Naive thymus-derived CD4-positive, alpha-beta T cell (primary cell): ENCODE measurements around the gene KIF19. TPM values are rescaled to one million over a fixed set of nuclear protein-coding genes. Genes with fewer than 3 reads are reported as not detected.
A peak's percentile ranks its signal among the peaks of the same experiment; 100 is the strongest.
"Not testable (repeated sequence)": the region's sequence is repeated elsewhere in the genome, so short reads cannot be mapped to it uniquely, and the experiment has no call there.

Source experiments
- ATAC-seq: fragments of 150-1000 bp; cut with Tn5 transposase; 2 replicates; pipeline ENCODE4 v1.10.0; 2021; ENCODE audit warnings: mild to moderate bottlenecking, moderate library complexity
- CTCF ChIA-PET: fragments of 350-600 bp; sonication (Branson Sonifier 250); formaldehyde crosslinking; loops from one replicate; lab custom pipeline; 2021; ENCODE audit warnings: antibody characterized with exemption; lab: Charles Lee
- POLR2A ChIA-PET: fragments of 350-600 bp; sonication (Branson Sonifier 250); formaldehyde crosslinking; loops from one replicate; lab custom pipeline; 2021; ENCODE audit warnings: antibody characterized with exemption, inconsistent platforms; lab: Charles Lee
- DNase-seq, 9 donors: peaks; one replicate each; pipeline versions ENCODE4 v3.0.0 to v3.0.0-alpha.2; 2020 to 2022; ENCODE audit warnings: mixed read lengths in 1 of 9
- H3K27ac ChIP-seq: one replicate; pipeline ENCODE4 v1.7.0; 2013; ENCODE audit warnings: mild to moderate bottlenecking, low read depth, low read length, moderate library complexity
- H3K27me3 ChIP-seq, 2 donors: one replicate each; pipeline ENCODE4 v1.7.0; 2013; ENCODE audit warnings: low read length in 2 of 2, mild to moderate bottlenecking in 2 of 2, moderate library complexity in 2 of 2; ENCODE audit not compliant: control insufficient read depth in 2 of 2, insufficient read depth in 2 of 2
- H3K36me3 ChIP-seq, 3 experiments: 1 replicate in 2 of 3; 2 replicates in 1 of 3; pipeline ENCODE4 v1.7.0; 2013; ENCODE audit warnings: low read length in 3 of 3, mild to moderate bottlenecking in 3 of 3, moderate library complexity in 1 of 3; ENCODE audit not compliant: insufficient read depth in 3 of 3, control insufficient read depth in 2 of 3
- H3K4me1 ChIP-seq, 2 donors: one replicate each; pipeline ENCODE4 v1.7.0; 2013; ENCODE audit warnings: low read length in 2 of 2, mild to moderate bottlenecking in 2 of 2, moderate library complexity in 1 of 2; ENCODE audit not compliant: control insufficient read depth in 2 of 2, insufficient read depth in 2 of 2
- H3K4me3 ChIP-seq: 2 replicates; pipeline ENCODE4 v1.7.0; 2013; ENCODE audit warnings: mild to moderate bottlenecking, low read length
- H3K9me3 ChIP-seq, 3 experiments: 1 replicate in 2 of 3; 2 replicates in 1 of 3; pipeline ENCODE4 v1.7.0; 2013; ENCODE audit warnings: low read length in 3 of 3; ENCODE audit not compliant: control insufficient read depth in 2 of 3
- H3K27ac Mint-ChIP-seq, 9 donors: one replicate each; pipeline ENCODE4 v1.8.0; 2020 to 2022; ENCODE audit warnings: mixed read lengths in 9 of 9, mild to moderate bottlenecking in 8 of 9, moderate library complexity in 5 of 9, inconsistent platforms in 2 of 9
- H3K27me3 Mint-ChIP-seq, 5 donors: one replicate each; pipeline ENCODE4 v1.8.0; 2021 to 2022; ENCODE audit warnings: mixed read lengths in 5 of 5, mild to moderate bottlenecking in 1 of 5
- H3K36me3 Mint-ChIP-seq, 5 donors: one replicate each; pipeline ENCODE4 v1.8.0; 2020 to 2022; ENCODE audit warnings: mixed read lengths in 5 of 5, mild to moderate bottlenecking in 3 of 5, inconsistent platforms in 1 of 5
- H3K4me1 Mint-ChIP-seq, 7 donors: one replicate each; pipeline ENCODE4 v1.8.0; 2020 to 2022; ENCODE audit warnings: mixed read lengths in 7 of 7, mild to moderate bottlenecking in 3 of 7, inconsistent platforms in 1 of 7
- H3K4me3 Mint-ChIP-seq, 10 donors: one replicate each; pipeline ENCODE4 v1.8.0; 2020 to 2022; ENCODE audit warnings: mild to moderate bottlenecking in 10 of 10, mixed read lengths in 10 of 10, moderate library complexity in 6 of 10, inconsistent platforms in 2 of 10
- H3K9me3 Mint-ChIP-seq, 11 donors: one replicate each; pipeline ENCODE4 v1.8.0; 2020 to 2022; ENCODE audit warnings: mixed read lengths in 11 of 11, mild to moderate bottlenecking in 4 of 11, inconsistent platforms in 1 of 11, moderate library complexity in 1 of 11
- intact Hi-C, 2 donors: fragments of 100-400 bp; cut with micrococcal nuclease; formaldehyde crosslinking; loops; one replicate each; pipeline ENCODE4 v1.15.1; 2023
- polyA plus RNA-seq, 2 donors: library from polyadenylated mRNA; unstranded; fragments of 300-500 nt; fragmentation: Illumina TruSeq; gene quantifications; one replicate each; pipeline ENCODE4 v1.2.3, GENCODE V29; 2021
- total RNA-seq, 6 experiments: library from RNA in 5 of 6; stranded (reverse) in 5 of 6; gene quantifications; 1 replicate in 5 of 6; 2 replicates in 1 of 6; pipeline ENCODE4 v1.2.3 and lab custom pipeline; 2021 to 2026

KIF19 gene
- total RNA-seq = 1 to 10 TPM in 1 of 5 experiments, under 1 TPM in 3, not detected in 1; 0.34 to 1.2 (median 0.47) TPM
- polyA plus RNA-seq = not detected
- not detected for total RNA-seq (lab: John Stamatoyannopoulos, UW)

- H3K36me3 Mint-ChIP-seq = peaks cover 0 to 5% (median 0%) of the 10 kb centered on the region in 5 donors
- peaks cover 17 to 46% (median 21%) of the 10 kb centered on the region in 5 donors for H3K27me3 Mint-ChIP-seq
- CTCF ChIA-PET = no interaction called here
- DNase-seq (peak in 6 of 9 donors; percentile 14 to 69 (median 23)), ATAC-seq (peak; percentile 87)
- no peak within 1 kb of the TSS for H3K27ac Mint-ChIP-seq
- peaks cover 0 to 4% of the 10 kb centered on the region in 2 donors for H3K27me3 ChIP-seq
- no peaks in the 10 kb centered on the region for H3K36me3 ChIP-seq
- intact Hi-C loops = no loop called here
- H3K4me1 ChIP-seq = peaks cover 9 to 27% of the 10 kb centered on the region in 2 donors
- POLR2A ChIA-PET = no interaction called here
- H3K27ac ChIP-seq = no peak within 1 kb of the TSS
- peaks cover 13 to 32% (median 16%) of the 10 kb centered on the region in 7 donors for H3K4me1 Mint-ChIP-seq
- peak within 1 kb of the TSS; percentile 48 for H3K4me3 ChIP-seq
- H3K4me3 Mint-ChIP-seq = peak within 1 kb of the TSS; percentile 47 to 69 (median 62)
- no peaks in the 10 kb centered on the region for H3K9me3 ChIP-seq
- H3K9me3 Mint-ChIP-seq = peaks cover 0 to 1% (median 0%) of the 10 kb centered on the region in 11 donors
Observed at GRCh38 chr17:74325743-74326379, at the start of gene KIF19. Gene KIF19, plus strand, starts transcription at chr17:74326226. Its CDS starts 124 bp downstream, at chr17:74326350.

GRCh38 chr17:74276541-74277009, 49.5 kb upstream of the KIF19 start:
- Histone ChIP-seq H3K4me3 (no peak overlapping the region), H3K27ac (no peak overlapping the region), H3K9me3 (no peaks in the 10 kb centered on the region), H3K4me1 (peaks cover 25 to 36% of the 10 kb centered on the region in 2 donors), H3K36me3 (no peaks in the 10 kb centered on the region), H3K27me3 (no peaks in the 10 kb centered on the region)
- DNase-seq = no peak
- Mint-ChIP-seq H3K4me1 (peaks cover 15 to 59% (median 31%) of the 10 kb centered on the region in 7 donors), H3K27me3 (peaks cover 0 to 14% (median 5%) of the 10 kb centered on the region in 5 donors), H3K9me3 (peaks cover 0 to 1% (median 0%) of the 10 kb centered on the region in 11 donors), H3K36me3 (peaks cover 0 to 4% (median 0%) of the 10 kb centered on the region in 5 donors), H3K27ac (peak overlapping the region in 6 of 9 donors; percentile 11 to 76 (median 50)), H3K4me3 (no peak overlapping the region)
- ChIA-PET POLR2A (interaction anchor here (0.7 kb wide), 1 partner anchor 11 kb away, joined by 3 read pairs; no protein-coding TSS in a partner anchor), CTCF (interaction anchor here (0.5 kb wide), 1 partner anchor 21 kb away, joined by 3 read pairs; no protein-coding TSS in a partner anchor)
- intact Hi-C loops = no loop called here
- no peak for ATAC-seq

- H3K4me1 ChIP-seq = peaks cover 36 to 49% of the 10 kb centered on the region in 2 donors
- H3K27me3 ChIP-seq = no peaks in the 10 kb centered on the region
- no peaks in the 10 kb centered on the region for H3K36me3 ChIP-seq
- intact Hi-C loops = no loop called here
- ATAC-seq (no peak), DNase-seq (no peak)
- H3K27me3 Mint-ChIP-seq = peaks cover 0 to 10% (median 1%) of the 10 kb centered on the region in 5 donors
- H3K27ac Mint-ChIP-seq = peak overlapping the region in 1 of 9 donors; percentile 49
- H3K4me3 ChIP-seq = no peak overlapping the region
- H3K36me3 Mint-ChIP-seq = peaks cover 0 to 5% (median 0%) of the 10 kb centered on the region in 5 donors
- H3K9me3 Mint-ChIP-seq = peaks cover 0 to 2% (median 0%) of the 10 kb centered on the region in 11 donors
- H3K27ac ChIP-seq = no peak overlapping the region
- H3K9me3 ChIP-seq = no peaks in the 10 kb centered on the region
- ChIA-PET POLR2A (no interaction called here), CTCF (no interaction called here)
- no peak overlapping the region for H3K4me3 Mint-ChIP-seq
- H3K4me1 Mint-ChIP-seq = peaks cover 19 to 68% (median 39%) of the 10 kb centered on the region in 7 donors
Observed at GRCh38 chr17:74277935-74278334, 48.1 kb upstream of the KIF19 start.

- H3K9me3 ChIP-seq, DNase-seq, H3K9me3 Mint-ChIP-seq, H3K36me3 ChIP-seq, H3K4me3 ChIP-seq, H3K27me3 ChIP-seq, ATAC-seq, CTCF ChIA-PET, H3K27me3 Mint-ChIP-seq, H3K36me3 Mint-ChIP-seq: not testable (repeated sequence)
- intact Hi-C loops = loop anchor here (1.0 to 5.0 kb wide), 2 partner anchors 66 to 67 kb away; partner anchors contain the start of gene TTYH2 (in 2 of the 2)
- Histone ChIP-seq H3K27ac (peak overlapping the region; percentile 67), H3K4me1 (peaks cover 39 to 54% of the 10 kb centered on the region in 2 donors)
- peak overlapping the region in 5 of 10 donors; percentile 16 to 65 (median 57) for H3K4me3 Mint-ChIP-seq
- POLR2A ChIA-PET = interaction anchor here (0.7 to 3.6 kb wide), 3 partner anchors 61 to 674 kb away, joined by 3 to 16 read pairs (median 7); no protein-coding TSS in a partner anchor
- H3K27ac Mint-ChIP-seq = peak overlapping the region; percentile 79 to 96 (median 90)
- H3K4me1 Mint-ChIP-seq = peaks cover 15 to 67% (median 33%) of the 10 kb centered on the region in 7 donors
Observed at GRCh38 chr17:74279617-74280016, 46.4 kb upstream of the KIF19 start.

- Histone ChIP-seq H3K36me3 (no peaks in the 10 kb centered on the region), H3K4me1 (peaks cover 40 to 54% of the 10 kb centered on the region in 2 donors), H3K9me3 (no peaks in the 10 kb centered on the region), H3K27me3 (no peaks in the 10 kb centered on the region), H3K4me3 (no peak overlapping the region), H3K27ac (peak overlapping the region; percentile 67)
- CTCF ChIA-PET = no interaction called here
- intact Hi-C loops = loop anchor here (1.0 to 5.0 kb wide), 2 partner anchors 67 to 68 kb away; partner anchors contain the start of gene TTYH2 (in 2 of the 2)
- Mint-ChIP-seq H3K36me3 (peaks cover 0 to 6% (median 0%) of the 10 kb centered on the region in 5 donors), H3K27ac (peak overlapping the region; percentile 79 to 96 (median 90)), H3K9me3 (peaks cover 0 to 3% (median 0%) of the 10 kb centered on the region in 11 donors), H3K4me3 (peak overlapping the region in 7 of 10 donors; percentile 3 to 65 (median 25)), H3K4me1 (peaks cover 16 to 67% (median 33%) of the 10 kb centered on the region in 7 donors), H3K27me3 (no peaks in the 10 kb centered on the region)
- DNase-seq (peak in 8 of 9 donors; percentile 16 to 59 (median 45)), ATAC-seq (peak; percentile 87)
- POLR2A ChIA-PET = interaction anchor here (0.5 to 3.6 kb wide), 3 partner anchors 10 to 674 kb away, joined by 3 to 16 read pairs (median 7); no protein-coding TSS in a partner anchor
Observed at GRCh38 chr17:74280093-74280513, 45.9 kb upstream of the KIF19 start.

GRCh38 chr17:74281799-74282198, 44.2 kb upstream of the KIF19 start:
- ChIA-PET POLR2A (interaction anchor here (0.8 to 3.6 kb wide), 4 partner anchors 14 to 193 kb away, joined by 3 to 16 read pairs (median 3); partner anchors contain the start of gene RPL38), CTCF (interaction anchor here (0.8 to 1.0 kb wide), 2 partner anchors 8 to 14 kb away, joined by 3 to 4 read pairs; no protein-coding TSS in a partner anchor)
- intact Hi-C loops = loop anchor here in 1 of 2 donors (5.0 kb wide), 1 partner anchor 69 kb away; the partner anchor contains the start of gene TTYH2

More at GRCh38 chr17:74281799-74282198, 44.2 kb upstream of the KIF19 start:
- H3K27ac Mint-ChIP-seq = peak overlapping the region in 7 of 9 donors; percentile 85 to 98 (median 96)
- Histone ChIP-seq H3K4me3 (no peak overlapping the region), H3K27me3 (no peaks in the 10 kb centered on the region), H3K9me3 (no peaks in the 10 kb centered on the region), H3K36me3 (no peaks in the 10 kb centered on the region), H3K27ac (no peak overlapping the region), H3K4me1 (peaks cover 42 to 50% of the 10 kb centered on the region in 2 donors)
- peaks cover 0 to 3% (median 0%) of the 10 kb centered on the region in 11 donors for H3K9me3 Mint-ChIP-seq
- ATAC-seq (no peak), DNase-seq (no peak)
- no peak overlapping the region for H3K4me3 Mint-ChIP-seq
- peaks cover 0 to 6% (median 0%) of the 10 kb centered on the region in 5 donors for H3K36me3 Mint-ChIP-seq
- H3K4me1 Mint-ChIP-seq = peaks cover 14 to 62% (median 35%) of the 10 kb centered on the region in 7 donors
- H3K27me3 Mint-ChIP-seq = no peaks in the 10 kb centered on the region
